ENCODE results near the gene CRHR1.

The CRHR1 gene

GRCh38 chr17:45784293-45784740, at the start of gene CRHR1:
CRHR1 (plus strand) TSS chr17:45784320; CDS start chr17:45784545, 225 bp downstream.
- H3F3A ChIP-seq (ENCODE audit: insufficient read depth), result no peaks in the 10 kb centered on the region
- no peaks in the 10 kb centered on the region for H3K9me3 ChIP-seq (ENCODE audit: insufficient read depth, low read length)
- TF ChIP-seq EZH2phosphoT487 (conservative IDR thresholded peaks at IDR 0.05; ENCODE audit: low read length) (no peak), CTCF (IDR thresholded peaks at IDR 0.05; ENCODE audit: insufficient read depth, low read length, poor library complexity, severe bottlenecking) (no peak)
- H3K4me3 ChIP-seq (ENCODE audit: insufficient read depth, low read length, poor library complexity, severe bottlenecking), result no peak within 1 kb of the TSS
- H2AFZ ChIP-seq (ENCODE audit: low read depth, low read length, severe bottlenecking), result no peak within 1 kb of the TSS
- H3K79me2 ChIP-seq (ENCODE audit: insufficient read depth, low read length), result no peaks in the 10 kb centered on the region
- no peak within 1 kb of the TSS for H3K27ac ChIP-seq (ENCODE audit: low read depth, low read length)
- H3K9ac ChIP-seq (ENCODE audit: low read length), result no peak within 1 kb of the TSS
- H3K36me3 ChIP-seq (ENCODE audit: low read length), result no peaks in the 10 kb centered on the region
- H3K27me3 ChIP-seq (ENCODE audit: low read length), result no peaks in the 10 kb centered on the region
- no peak within 1 kb of the TSS for H3K4me2 ChIP-seq (ENCODE audit: low read depth, low read length, poor library complexity, severe bottlenecking)
- H3K9me2 ChIP-seq (replicated peaks; ENCODE audit: insufficient read depth, low read length), result no peaks in the 10 kb centered on the region
- H4K20me1 ChIP-seq (ENCODE audit: low read depth, low read length), result no peaks in the 10 kb centered on the region

GRCh38 chr17:45734598-45734997, 49.5 kb upstream of the CRHR1 start:
- H3K4me2 ChIP-seq (ENCODE audit: low read depth, low read length, poor library complexity, severe bottlenecking), result no peak overlapping the region
- H3K27me3 ChIP-seq (ENCODE audit: low read length), result no peaks in the 10 kb centered on the region
- H3K79me2 ChIP-seq (ENCODE audit: insufficient read depth, low read length), result no peaks in the 10 kb centered on the region
- H4K20me1 ChIP-seq (ENCODE audit: low read depth, low read length), result no peaks in the 10 kb centered on the region
- no peaks in the 10 kb centered on the region for H3K36me3 ChIP-seq (ENCODE audit: low read length)
- no peak overlapping the region for H3K27ac ChIP-seq (ENCODE audit: low read depth, low read length)
- H2AFZ ChIP-seq (ENCODE audit: low read depth, low read length, severe bottlenecking), result no peak overlapping the region
- H3F3A ChIP-seq (ENCODE audit: insufficient read depth), result no peaks in the 10 kb centered on the region
- H3K4me3 ChIP-seq (ENCODE audit: insufficient read depth, low read length, poor library complexity, severe bottlenecking), result no peak overlapping the region
- no peaks in the 10 kb centered on the region for H3K9me2 ChIP-seq (replicated peaks; ENCODE audit: insufficient read depth, low read length)
- H3K9me3 ChIP-seq (ENCODE audit: insufficient read depth, low read length), result peaks cover 7% of the 10 kb centered on the region; the same call in 1 of the 2 replicates
- no peak overlapping the region for H3K9ac ChIP-seq (ENCODE audit: low read length)
- TF ChIP-seq CTCF (IDR thresholded peaks at IDR 0.05; ENCODE audit: insufficient read depth, low read length, poor library complexity, severe bottlenecking) (no peak), EZH2phosphoT487 (conservative IDR thresholded peaks at IDR 0.05; ENCODE audit: low read length) (no peak)

- TF ChIP-seq EZH2phosphoT487 (conservative IDR thresholded peaks at IDR 0.05; ENCODE audit: low read length) (no peak), CTCF (IDR thresholded peaks at IDR 0.05; ENCODE audit: insufficient read depth, low read length, poor library complexity, severe bottlenecking) (no peak)
- H4K20me1 ChIP-seq (ENCODE audit: low read depth, low read length), result no peaks in the 10 kb centered on the region
- no peak overlapping the region for H3K27ac ChIP-seq (ENCODE audit: low read depth, low read length)
- no peaks in the 10 kb centered on the region for H3K79me2 ChIP-seq (ENCODE audit: insufficient read depth, low read length)
- no peak overlapping the region for H3K9ac ChIP-seq (ENCODE audit: low read length)
- H3K27me3 ChIP-seq (ENCODE audit: low read length), result no peaks in the 10 kb centered on the region
- H3K4me3 ChIP-seq (ENCODE audit: insufficient read depth, low read length, poor library complexity, severe bottlenecking), result no peak overlapping the region
- no peaks in the 10 kb centered on the region for H3K9me2 ChIP-seq (replicated peaks; ENCODE audit: insufficient read depth, low read length)
- no peaks in the 10 kb centered on the region for H3F3A ChIP-seq (ENCODE audit: insufficient read depth)
- no peaks in the 10 kb centered on the region for H3K36me3 ChIP-seq (ENCODE audit: low read length)
- H3K4me2 ChIP-seq (ENCODE audit: low read depth, low read length, poor library complexity, severe bottlenecking), result no peak overlapping the region
- H3K9me3 ChIP-seq (ENCODE audit: insufficient read depth, low read length), result peaks cover 7% of the 10 kb centered on the region; the same call in 1 of the 2 replicates
- no peak overlapping the region for H2AFZ ChIP-seq (ENCODE audit: low read depth, low read length, severe bottlenecking)
Measured at GRCh38 chr17:45735488-45735887, 48.6 kb upstream of the CRHR1 start.
